ENCODE results near the gene GJA10. TPM values are rescaled to one million over a fixed set of nuclear protein-coding genes. Genes with fewer than 3 reads are reported as not detected.
A peak's percentile ranks its signal among the peaks of the same experiment; 100 is the strongest.

Gene GJA10
- total RNA-seq, 1 donor from 2014 or later: not detected

DNA sequence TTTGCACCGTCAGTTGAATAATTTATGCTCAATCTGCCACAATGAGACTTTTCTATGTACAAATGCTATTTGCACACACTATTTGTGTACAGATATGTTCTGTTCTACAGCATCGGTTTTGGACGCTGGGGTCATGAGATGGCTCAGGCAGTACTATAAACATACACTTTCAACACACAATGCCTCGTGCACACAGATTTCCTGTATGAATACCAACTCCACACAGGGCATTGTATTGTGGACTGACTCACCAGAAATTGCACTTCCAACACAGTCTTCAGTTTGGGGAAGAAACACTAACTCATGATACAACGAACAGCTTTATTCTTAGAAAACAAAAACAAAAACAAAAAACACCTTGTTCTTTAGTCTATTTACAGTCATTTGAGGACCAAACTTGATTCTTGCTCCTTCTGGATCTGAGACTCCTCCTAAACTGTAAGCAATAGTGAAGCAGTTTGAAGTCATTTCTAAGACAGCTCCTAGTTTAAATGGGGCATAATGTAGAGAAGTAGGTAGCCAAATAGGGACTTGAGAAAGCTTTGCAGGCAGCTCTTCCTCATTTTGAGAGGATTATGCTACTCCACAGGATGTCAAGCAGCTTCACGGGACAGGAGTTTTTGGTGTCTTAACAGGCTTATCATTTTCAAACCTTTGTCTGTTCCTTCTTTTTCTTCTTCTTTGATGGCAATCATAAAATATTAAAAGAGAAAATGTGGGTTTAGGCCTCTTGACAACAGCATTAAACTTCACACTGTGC, 33.7 kb downstream of the GJA10 start:
- intact Hi-C loops (cut with micrococcal nuclease): no loop called here
- H3K27me3 Mint-ChIP-seq: no peaks in the 10 kb centered on the region
- peak overlapping the region; percentile 80 for H3K27ac Mint-ChIP-seq

DNA sequence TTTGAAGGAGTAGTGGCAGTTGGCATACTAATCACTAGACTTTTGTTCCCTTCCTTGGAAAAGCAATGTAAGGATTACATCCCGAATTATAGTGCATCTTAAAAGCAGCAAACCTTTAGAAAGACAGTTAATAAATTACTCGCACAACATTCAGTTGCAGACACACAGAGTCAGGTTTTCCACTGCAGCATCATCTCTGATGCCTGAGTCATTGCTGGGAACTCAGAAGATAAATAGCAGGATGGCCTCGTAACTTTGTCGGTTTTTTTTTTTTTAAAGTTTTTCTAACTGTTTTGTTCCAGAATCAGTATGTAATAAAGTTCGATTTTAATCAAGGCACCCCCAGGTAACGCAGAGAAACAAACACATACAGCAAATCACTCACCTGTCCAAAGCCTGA, 34.3 kb downstream of the GJA10 start:
- Mint-ChIP-seq H3K9me3 (no peaks in the 10 kb centered on the region), H3K27ac (peak overlapping the region; percentile 80), H3K4me3 (no peak overlapping the region), H3K27me3 (no peaks in the 10 kb centered on the region), H3K4me1 (peaks cover 40% of the 10 kb centered on the region), H3K36me3 (ENCODE audit: low read depth) (peaks cover 60% of the 10 kb centered on the region)
- intact Hi-C loops (cut with micrococcal nuclease): no loop called here
- no peak for DNase-seq

More for the DNA sequence above, 33.7 kb downstream of the GJA10 start:
- peaks cover 53% of the 10 kb centered on the region for H3K36me3 Mint-ChIP-seq (ENCODE audit: low read depth)
- H3K4me1 Mint-ChIP-seq: peaks cover 34% of the 10 kb centered on the region
- no peak overlapping the region for H3K4me3 Mint-ChIP-seq
- no peak for DNase-seq
- H3K9me3 Mint-ChIP-seq: no peaks in the 10 kb centered on the region

DNA sequence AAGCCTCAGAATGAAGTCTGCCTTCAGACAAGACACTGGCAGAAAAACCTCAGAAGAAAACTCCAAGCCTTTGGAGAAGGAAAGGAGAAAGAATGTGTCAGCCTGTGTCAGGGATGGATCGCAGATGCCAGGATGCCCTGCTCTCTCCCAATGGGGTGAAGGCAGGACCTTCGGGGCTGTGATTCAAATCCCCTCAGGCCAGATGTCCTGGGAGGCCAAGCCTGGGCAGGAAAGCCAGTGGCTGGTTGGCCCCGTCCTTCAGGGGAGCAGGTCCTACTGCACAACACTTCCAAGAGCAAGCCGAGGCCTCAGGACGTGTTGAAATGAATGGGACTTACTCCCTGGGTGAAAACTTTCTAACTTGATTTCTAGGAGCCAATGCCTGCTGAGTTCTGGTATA, 36.5 kb downstream of the GJA10 start:
- Mint-ChIP-seq H3K4me3 (no peak overlapping the region), H3K27ac (no peak overlapping the region), H3K4me1 (peaks cover 39% of the 10 kb centered on the region), H3K9me3 (no peaks in the 10 kb centered on the region), H3K36me3 (ENCODE audit: low read depth) (peaks cover 75% of the 10 kb centered on the region), H3K27me3 (no peaks in the 10 kb centered on the region)
- intact Hi-C loops (cut with micrococcal nuclease): no loop called here
- DNase-seq: no peak

DNA sequence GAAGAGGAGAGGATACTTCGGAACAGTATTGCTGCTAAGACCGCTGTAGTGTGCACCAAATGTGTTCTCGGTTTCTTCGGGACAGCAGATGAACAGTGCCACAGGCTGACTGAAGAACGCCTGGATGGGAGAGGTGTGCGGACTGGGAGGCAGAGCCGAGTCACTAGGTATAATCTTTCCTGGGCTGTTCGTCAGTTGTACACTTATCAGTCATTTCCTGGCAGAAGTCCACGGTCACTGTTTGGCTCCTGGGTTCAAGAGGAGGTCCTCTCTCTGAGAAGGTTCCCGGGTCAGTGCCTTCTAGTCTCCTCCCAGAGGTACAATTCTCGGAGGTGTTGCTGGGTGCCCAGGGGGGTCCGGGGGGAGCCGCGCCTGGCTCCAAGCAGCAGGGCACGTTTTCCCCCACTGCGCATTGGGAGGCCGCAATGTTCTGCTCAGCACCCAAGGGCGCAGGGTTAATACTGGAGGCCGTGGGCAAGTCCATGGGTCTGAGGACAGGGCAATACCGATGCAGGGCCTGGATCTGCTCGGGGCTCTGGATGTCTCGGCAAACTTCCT, 38.1 kb downstream of the GJA10 start:
- H3K9me3 Mint-ChIP-seq: no peaks in the 10 kb centered on the region
- no peak overlapping the region for H3K27ac Mint-ChIP-seq
- intact Hi-C loops (cut with micrococcal nuclease): no loop called here
- no peak for DNase-seq
- peaks cover 84% of the 10 kb centered on the region for H3K36me3 Mint-ChIP-seq (ENCODE audit: low read depth)
- H3K27me3 Mint-ChIP-seq: no peaks in the 10 kb centered on the region
- peaks cover 30% of the 10 kb centered on the region for H3K4me1 Mint-ChIP-seq
- no peak overlapping the region for H3K4me3 Mint-ChIP-seq

DNA sequence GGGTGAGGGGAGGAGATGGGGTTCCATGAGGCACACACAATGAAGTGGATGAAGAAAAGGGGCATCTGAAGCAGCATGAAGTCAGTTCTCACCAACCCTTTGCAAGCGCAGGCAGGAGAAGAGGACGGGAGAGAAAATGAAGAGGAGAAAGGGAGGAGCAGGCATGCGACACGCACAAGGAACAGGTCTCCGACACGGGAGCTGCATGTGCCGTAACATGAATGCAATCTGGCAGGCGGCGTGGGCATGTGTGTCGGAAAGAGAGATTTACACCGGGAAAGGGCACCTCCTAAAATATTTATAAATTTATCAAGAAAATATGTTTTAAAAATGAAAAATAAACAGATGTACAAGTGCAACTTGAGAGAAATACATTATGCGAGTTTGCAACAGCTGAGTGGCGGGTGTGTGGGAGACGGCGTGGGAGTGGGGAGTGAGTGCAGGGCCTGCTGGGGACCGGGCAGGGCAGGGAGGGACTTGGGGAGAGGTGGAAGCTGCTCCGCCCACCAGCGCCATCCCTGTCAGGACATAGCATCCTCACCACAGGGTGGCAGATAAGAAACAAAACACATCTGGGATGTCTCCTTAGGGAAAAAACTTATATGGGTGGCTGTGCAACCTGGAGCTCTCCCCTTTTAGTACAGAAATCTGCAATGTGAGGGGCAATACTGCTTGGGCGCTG, 40.6 kb downstream of the GJA10 start:
- Mint-ChIP-seq H3K9me3 (no peaks in the 10 kb centered on the region), H3K27me3 (no peaks in the 10 kb centered on the region), H3K4me1 (peaks cover 15% of the 10 kb centered on the region), H3K36me3 (ENCODE audit: low read depth) (peaks cover 79% of the 10 kb centered on the region), H3K27ac (no peak overlapping the region), H3K4me3 (no peak overlapping the region)
- no peak for DNase-seq
- intact Hi-C loops (cut with micrococcal nuclease): no loop called here

DNA sequence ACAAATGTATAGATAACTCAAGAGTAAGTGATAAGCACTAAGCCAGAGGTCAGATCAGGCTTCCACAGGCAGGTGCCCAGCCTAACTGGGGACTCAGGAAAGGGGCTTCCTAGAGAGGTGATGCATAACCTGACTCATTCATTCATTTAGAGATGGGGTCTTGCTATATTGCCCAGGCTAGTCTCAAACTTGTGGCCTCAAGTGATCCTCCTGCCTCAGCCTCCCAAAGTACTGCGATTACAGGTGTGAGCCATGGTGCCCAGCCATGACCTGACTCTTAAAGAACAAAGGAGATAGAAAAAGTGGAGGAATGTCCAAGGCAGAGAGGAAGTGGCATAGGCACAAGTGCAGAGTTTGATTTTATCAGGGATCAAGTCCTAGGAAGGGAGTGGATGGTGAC, 41.9 kb downstream of the GJA10 start:
- intact Hi-C loops (cut with micrococcal nuclease): no loop called here
- H3K36me3 Mint-ChIP-seq (ENCODE audit: low read depth): peaks cover 78% of the 10 kb centered on the region
- peaks cover 20% of the 10 kb centered on the region for H3K4me1 Mint-ChIP-seq
- H3K27me3 Mint-ChIP-seq: no peaks in the 10 kb centered on the region
- H3K9me3 Mint-ChIP-seq: no peaks in the 10 kb centered on the region
- no peak overlapping the region for H3K4me3 Mint-ChIP-seq
- DNase-seq: no peak
- peak overlapping the region; percentile 52 for H3K27ac Mint-ChIP-seq

DNA sequence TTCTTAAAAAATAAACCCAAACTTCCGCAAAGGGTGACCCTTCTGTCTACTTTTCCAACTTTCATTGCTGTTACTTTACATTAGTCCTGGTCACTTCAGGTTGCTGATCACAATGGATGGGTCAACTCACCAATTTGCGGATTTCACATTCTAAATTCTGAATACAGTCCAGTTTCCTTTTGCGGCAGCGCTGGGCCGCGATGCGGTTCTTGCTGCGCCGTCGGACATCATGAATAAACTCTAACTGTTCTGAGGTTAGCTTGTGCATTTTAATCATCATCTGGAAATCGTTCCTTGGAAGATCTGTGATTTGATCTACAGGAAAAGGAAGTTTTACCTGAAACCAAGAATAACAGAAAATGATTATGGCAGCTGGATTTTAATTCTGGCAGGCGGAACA, 43.7 kb downstream of the GJA10 start:
- Mint-ChIP-seq H3K9me3 (no peaks in the 10 kb centered on the region), H3K4me1 (peaks cover 30% of the 10 kb centered on the region), H3K4me3 (no peak overlapping the region), H3K36me3 (ENCODE audit: low read depth) (peaks cover 76% of the 10 kb centered on the region), H3K27me3 (no peaks in the 10 kb centered on the region), H3K27ac (no peak overlapping the region)
- intact Hi-C loops (cut with micrococcal nuclease): no loop called here
- no peak for DNase-seq

DNA sequence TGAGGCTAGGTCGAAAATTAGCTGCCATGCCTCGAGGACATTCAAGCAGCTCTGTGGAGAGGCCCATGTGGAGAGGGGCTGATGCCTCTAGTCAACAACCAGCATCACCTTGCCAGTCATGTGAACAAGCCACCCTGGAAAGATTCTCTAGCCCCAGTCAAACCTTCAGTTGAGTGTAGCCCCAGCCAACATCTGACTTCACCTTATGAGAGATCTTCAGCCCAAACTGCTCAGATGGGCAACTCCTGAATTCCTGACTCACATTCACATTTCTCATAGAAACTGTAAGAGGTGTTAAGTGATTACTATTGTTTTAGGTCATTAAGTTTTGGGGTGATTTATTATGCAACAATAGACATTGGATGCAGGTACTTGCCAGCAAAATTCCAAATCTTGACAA, 44.9 kb downstream of the GJA10 start:
- no peak for DNase-seq
- Mint-ChIP-seq H3K4me1 (peaks cover 25% of the 10 kb centered on the region), H3K36me3 (ENCODE audit: low read depth) (peaks cover 78% of the 10 kb centered on the region), H3K9me3 (no peaks in the 10 kb centered on the region), H3K4me3 (no peak overlapping the region), H3K27ac (no peak overlapping the region), H3K27me3 (no peaks in the 10 kb centered on the region)
- intact Hi-C loops (cut with micrococcal nuclease): no loop called here

DNA sequence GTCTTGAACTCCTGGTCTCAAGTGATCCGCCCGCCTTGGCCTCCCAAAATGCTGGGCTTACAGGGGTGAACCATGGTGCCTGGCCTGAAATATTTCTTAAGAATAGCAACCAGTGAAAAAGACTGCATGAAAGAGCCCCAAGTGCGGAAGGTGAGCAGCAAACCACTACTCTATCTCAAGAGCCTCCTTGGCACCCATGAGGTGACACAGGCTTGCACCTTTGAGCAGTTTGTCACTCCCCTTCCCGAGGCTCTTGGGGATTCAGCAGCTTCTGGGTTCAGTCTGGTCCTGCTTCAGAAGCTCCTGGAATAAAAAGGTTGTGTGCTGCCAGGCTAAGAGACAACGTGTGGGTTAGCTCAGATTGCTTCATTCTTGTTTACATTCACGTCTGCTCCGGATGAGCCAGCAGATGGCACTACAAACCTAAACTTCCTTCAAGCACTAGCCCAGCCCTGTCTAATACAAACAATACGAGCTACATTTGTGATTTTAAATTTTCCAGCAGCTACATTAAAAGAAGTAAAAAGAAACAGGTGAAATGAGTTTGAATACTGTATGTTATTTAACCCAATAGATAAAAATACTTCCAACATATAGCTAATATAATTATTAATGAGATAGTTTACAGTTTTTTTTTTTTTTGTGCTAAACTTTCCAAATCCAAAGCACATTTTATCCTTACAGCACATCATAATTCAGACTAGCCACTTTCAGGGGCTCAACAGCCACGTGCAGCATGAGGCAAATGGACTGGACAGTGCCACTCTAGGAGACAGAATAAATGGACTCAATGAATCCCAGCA, 46.2 kb downstream of the GJA10 start:
- Mint-ChIP-seq H3K9me3 (no peaks in the 10 kb centered on the region), H3K4me3 (no peak overlapping the region), H3K4me1 (peaks cover 34% of the 10 kb centered on the region), H3K27me3 (no peaks in the 10 kb centered on the region), H3K27ac (peak overlapping the region; percentile 41), H3K36me3 (ENCODE audit: low read depth) (peaks cover 80% of the 10 kb centered on the region)
- DNase-seq: peak; percentile 91
- intact Hi-C loops (cut with micrococcal nuclease): loop anchor here (1.0 to 2.0 kb wide), 5 partner anchors 140 to 539 kb away; no protein-coding TSS in a partner anchor

DNA sequence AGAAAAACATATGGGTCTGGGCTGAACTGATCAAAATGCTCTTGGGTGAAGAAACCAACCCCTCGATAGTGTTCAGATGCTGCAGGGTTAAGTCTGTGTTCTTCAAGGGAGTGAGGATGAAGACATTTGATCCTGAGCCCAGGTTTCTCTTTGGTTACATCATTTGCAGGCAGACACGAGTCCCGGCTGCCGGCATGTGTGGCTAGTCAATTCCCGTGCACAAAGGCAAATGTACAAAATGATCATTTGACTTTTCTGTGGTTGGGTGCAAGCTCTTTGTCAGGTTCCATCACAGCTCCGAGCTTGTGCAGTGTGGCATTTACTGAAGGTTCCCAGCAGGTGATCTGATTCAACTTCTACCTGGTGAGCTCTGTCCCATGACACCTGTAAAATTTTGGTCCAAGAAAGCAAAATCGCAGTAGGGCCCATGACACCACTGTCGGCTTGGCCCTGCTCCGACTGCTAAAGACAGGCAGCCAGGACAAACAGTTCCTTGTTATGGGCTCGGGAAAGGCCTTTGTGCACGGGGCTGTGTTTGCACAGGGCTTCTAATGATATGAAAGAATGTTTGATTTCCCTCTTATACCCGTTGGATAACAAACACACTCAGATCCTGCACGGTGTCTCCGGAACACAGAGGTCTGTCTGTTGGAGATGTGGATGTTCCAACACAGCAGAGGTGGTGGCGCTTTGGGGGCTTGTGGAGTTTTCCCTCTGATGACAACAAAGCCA, 46.9 kb downstream of the GJA10 start:
- H3K4me1 Mint-ChIP-seq: peaks cover 40% of the 10 kb centered on the region
- no peaks in the 10 kb centered on the region for H3K27me3 Mint-ChIP-seq
- intact Hi-C loops (cut with micrococcal nuclease): loop anchor here (2.0 kb wide), 2 partner anchors 236 to 452 kb away; no protein-coding TSS in a partner anchor
- H3K4me3 Mint-ChIP-seq: no peak overlapping the region
- DNase-seq: no peak
- H3K9me3 Mint-ChIP-seq: no peaks in the 10 kb centered on the region
- H3K27ac Mint-ChIP-seq: peak overlapping the region; percentile 41
- peaks cover 80% of the 10 kb centered on the region for H3K36me3 Mint-ChIP-seq (ENCODE audit: low read depth)

DNA sequence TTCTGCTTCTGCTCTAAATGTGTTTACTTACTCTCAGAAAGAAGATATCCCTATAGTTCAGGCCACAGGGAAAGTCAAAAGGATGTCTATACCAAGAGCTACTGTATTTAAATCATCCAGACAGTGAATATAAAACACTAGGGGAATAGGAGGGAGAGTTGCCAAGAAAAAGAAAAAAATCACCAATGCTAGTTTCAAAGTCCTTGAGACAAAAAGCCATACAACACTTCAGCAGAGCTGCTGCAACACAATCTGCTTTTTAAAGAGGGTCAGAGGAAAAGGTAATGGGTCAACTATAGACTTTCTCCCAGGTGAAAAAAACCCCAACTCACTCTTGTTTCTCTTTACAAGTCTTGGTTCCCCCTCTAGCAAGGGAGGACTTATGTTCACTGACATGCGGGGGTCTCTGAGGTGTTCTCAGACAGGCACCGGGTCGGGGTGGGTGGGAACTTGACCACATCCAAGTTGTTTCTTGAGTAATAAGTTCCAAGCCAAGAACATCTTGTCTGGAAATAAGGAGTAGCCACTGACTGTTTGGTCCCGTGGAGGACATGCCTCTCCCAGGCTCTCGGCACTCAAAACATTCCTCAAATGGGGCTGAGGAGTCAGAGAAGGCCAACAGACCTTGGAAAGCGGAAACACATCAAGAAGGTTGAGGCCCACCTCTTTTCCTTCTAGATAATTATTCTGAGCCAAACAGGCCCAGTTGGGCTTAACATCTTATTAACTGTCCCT, 47.7 kb downstream of the GJA10 start:
- Mint-ChIP-seq H3K4me1 (peaks cover 43% of the 10 kb centered on the region), H3K4me3 (no peak overlapping the region), H3K27ac (peak overlapping the region; percentile 29), H3K36me3 (ENCODE audit: low read depth) (peaks cover 81% of the 10 kb centered on the region), H3K9me3 (no peaks in the 10 kb centered on the region), H3K27me3 (no peaks in the 10 kb centered on the region)
- intact Hi-C loops (cut with micrococcal nuclease): loop anchor here (2.0 kb wide), 2 partner anchors 235 to 451 kb away; no protein-coding TSS in a partner anchor
- DNase-seq: no peak

DNA sequence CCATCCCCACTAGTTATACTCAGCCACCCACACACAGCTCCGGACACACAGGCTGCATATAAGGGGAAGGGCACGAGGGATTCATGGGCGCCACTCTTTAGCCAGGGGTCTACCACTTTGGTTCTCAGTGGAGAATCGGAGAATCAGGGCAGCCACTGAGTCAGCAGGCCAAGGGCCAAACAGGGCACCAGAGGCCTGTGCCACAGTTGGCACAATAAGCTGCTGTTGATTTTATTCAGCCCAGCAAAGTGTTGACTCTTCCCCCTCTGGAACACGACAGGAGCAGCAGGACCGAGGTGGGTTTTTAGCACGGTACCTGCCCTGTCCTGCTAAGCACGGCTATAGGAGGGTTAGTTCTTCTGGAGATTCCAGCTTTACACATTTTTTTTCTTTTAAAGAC, 48.3 kb downstream of the GJA10 start:
- intact Hi-C loops (cut with micrococcal nuclease): no loop called here
- H3K27ac Mint-ChIP-seq: no peak overlapping the region
- no peak for DNase-seq
- no peaks in the 10 kb centered on the region for H3K9me3 Mint-ChIP-seq
- no peak overlapping the region for H3K4me3 Mint-ChIP-seq
- peaks cover 79% of the 10 kb centered on the region for H3K36me3 Mint-ChIP-seq (ENCODE audit: low read depth)
- peaks cover 46% of the 10 kb centered on the region for H3K4me1 Mint-ChIP-seq
- no peaks in the 10 kb centered on the region for H3K27me3 Mint-ChIP-seq
